ENCODE results near the gene POLN. TPM values are rescaled to one million over a fixed set of nuclear protein-coding genes. Genes with fewer than 3 reads are reported as not detected.

Gene POLN
- total and polyA plus RNA-seq, 2 experiments from 2014 or later: 1.8 to 4.0 TPM

- TF ChIP-seq NANOG (IDR thresholded peaks at IDR 0.05; ENCODE audit: borderline replicate concordance) (no peak), EZH2 (IDR thresholded peaks at IDR 0.05; ENCODE audit: low read depth, unreplicated experiment) (no peak), EZH2phosphoT487 (IDR thresholded peaks at IDR 0.05; ENCODE audit: unreplicated experiment) (no peak)
Observed at GRCh38 chr4:2274320-2275043, 32.6 kb upstream of the POLN start (continued).

DNA sequence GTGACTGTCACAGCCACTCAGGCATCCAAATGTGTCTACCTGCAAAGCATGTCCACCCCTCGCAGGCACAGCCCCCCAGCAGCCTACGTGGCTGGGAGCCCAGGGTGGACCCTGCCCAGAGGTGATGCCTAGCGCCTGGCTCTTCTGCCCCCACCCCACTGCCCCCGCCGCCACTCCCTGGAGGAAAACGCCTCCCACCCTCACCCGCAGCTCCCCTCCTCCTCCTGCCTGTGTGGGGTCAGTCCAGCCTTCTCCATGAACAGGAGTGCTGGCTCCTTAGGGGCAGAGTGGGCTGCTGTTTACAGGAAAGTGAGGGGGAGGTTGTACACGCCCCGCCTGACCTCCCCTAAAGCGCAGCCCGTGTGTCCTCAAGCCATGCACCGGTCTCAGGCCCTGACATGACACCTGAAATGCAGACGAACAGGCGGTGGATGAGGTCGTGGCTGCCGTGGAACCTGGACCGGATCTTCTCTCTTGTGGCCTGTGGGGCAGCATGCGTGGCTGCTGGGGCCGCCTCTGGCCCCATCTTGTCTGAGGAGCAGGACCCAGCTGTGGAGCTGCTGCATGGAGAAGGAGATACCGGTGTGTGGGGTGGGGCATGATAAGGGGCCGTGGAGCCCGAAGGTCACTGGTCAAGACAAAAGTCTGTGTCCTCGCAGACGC, 31.9 kb upstream of the POLN start:
- Histone ChIP-seq H3K27me3 (ENCODE audit: insufficient read depth) (no peaks in the 10 kb centered on the region), H3K36me3 (ENCODE audit: insufficient read depth) (no peaks in the 10 kb centered on the region), H3K27ac (ENCODE audit: low read depth) (no peak overlapping the region), H4K20me1 (replicated peaks; ENCODE audit: insufficient read depth) (no peaks in the 10 kb centered on the region), H3K4me2 (no peak overlapping the region), H3K4me1 (ENCODE audit: insufficient read depth) (peaks cover 9% of the 10 kb centered on the region), H3K9me2 (ENCODE audit: insufficient read depth) (no peaks in the 10 kb centered on the region), H3K4me3 (no peak overlapping the region), H3K79me2 (replicated peaks; ENCODE audit: insufficient read depth) (no peaks in the 10 kb centered on the region), H3F3A (replicated peaks; ENCODE audit: low read depth) (no peaks in the 10 kb centered on the region), H2AFZ (no peak overlapping the region)
- ATAC-seq: no peak
- Mint-ChIP-seq H3K27me3 (ENCODE audit: insufficient read depth, low read depth, poor library complexity) (peaks cover 3% of the 10 kb centered on the region), H3K4me3 (no peak overlapping the region), H3K27ac (no peak overlapping the region), H3K9me3 (no peaks in the 10 kb centered on the region), H3K36me3 (ENCODE audit: low read depth) (no peaks in the 10 kb centered on the region; the same call in 2 of the 3 replicates), H3K4me1 (peaks cover 14% of the 10 kb centered on the region)
- no peak for DNase-seq (ENCODE audit: low spot score)
- TF ChIP-seq CREB1 (CRISPR knock-in tag; IDR thresholded peaks at IDR 0.05; ENCODE audit: low read depth) (no peak), NANOG (IDR thresholded peaks at IDR 0.05; ENCODE audit: borderline replicate concordance) (no peak), EZH2phosphoT487 (IDR thresholded peaks at IDR 0.05; ENCODE audit: unreplicated experiment) (no peak), STAT1 (IDR thresholded peaks at IDR 0.05; ENCODE audit: unreplicated experiment) (no peak), ETS1 (IDR thresholded peaks at IDR 0.05) (no peak), ZNF114 (CRISPR knock-in tag; IDR thresholded peaks at IDR 0.05) (no peak), CTCF (conservative IDR thresholded peaks at IDR 0.05; ENCODE audit: low read depth in 2 of 2) (no peak), REST (IDR thresholded peaks at IDR 0.05; ENCODE audit: unreplicated experiment) (no peak), ZNF462 (CRISPR knock-in tag; IDR thresholded peaks at IDR 0.05) (no peak), EZH2 (IDR thresholded peaks at IDR 0.05; ENCODE audit: low read depth, unreplicated experiment) (no peak)
